Testis (tissue), 3 donors: ENCODE data around the gene GRAMD1B. TPM values are rescaled to one million over a fixed set of nuclear protein-coding genes. Genes with fewer than 3 reads are reported as not detected.

Source experiments
- DNase-seq: peaks from one replicate; pipeline ENCODE4 v3.0.0-alpha.2; 2019
- H3K27ac ChIP-seq, 2 donors: fragments of 200-600 bp; sonication (generic); one replicate each; pipeline ENCODE4 v1.5.1; 2019
- H3K27me3 ChIP-seq: fragments of 200-600 bp; sonication (generic); one replicate; pipeline ENCODE4 v1.5.1; 2019
- H3K36me3 ChIP-seq: fragments of 200-600 bp; sonication (generic); one replicate; pipeline ENCODE4 v1.5.1; 2017; ENCODE audit warnings: low read depth; ENCODE audit errors: missing control alignments
- H3K4me1 ChIP-seq: fragments of 200-600 bp; sonication (generic); one replicate; pipeline ENCODE4 v1.5.1; 2019
- H3K4me3 ChIP-seq, 2 donors: fragments of 200-600 bp; sonication (generic); one replicate each; pipeline ENCODE4 v1.5.1; 2017 to 2019
- H3K9me3 ChIP-seq: fragments of 200-600 bp; sonication (generic); one replicate; pipeline ENCODE4 v1.5.1; 2017
- CTCF ChIP-seq, 3 experiments: fragments of 450-650 bp in 2 of 3; fragments of 200-600 bp in 1 of 3; sonication (generic) in 1 of 3; IDR thresholded peaks; one replicate each; pipeline ENCODE4 v1.5.1; 2016 to 2019; ENCODE audit warnings: antibody characterized with exemption in 3 of 3, mild to moderate bottlenecking in 2 of 3, moderate library complexity in 1 of 3
- POLR2A ChIP-seq: fragments of 450-650 bp; IDR thresholded peaks from one replicate; pipeline ENCODE4 v1.6.1; 2017; ENCODE audit warnings: antibody characterized with exemption, mild to moderate bottlenecking, moderate library complexity
- WGBS, 2 donors: methylation state at CpG; one replicate each; pipeline ENCODE4 v1.1.5; 2018; 5-methylcytosine and 5-hydroxymethylcytosine counted together
- intact Hi-C: fragments of 100-400 bp; cut with DNase I; formaldehyde crosslinking; loops from one replicate; pipeline ENCODE4 v1.15.1; 2023; ENCODE audit warnings: low total_unique reads
- polyA plus RNA-seq: library from polyadenylated mRNA; stranded (reverse); fragments of 350-450 nt; fragmentation: Illumina TruSeq; extraction: RNeasy Lipid Tissue Mini Kit (QIAGEN cat#74804); gene quantifications from one replicate; pipeline ENCODE4 v1.2.3, GENCODE V29; 2014; ENCODE audit warnings: low read depth, low replicate concordance; ENCODE audit not compliant: insufficient read depth
- total RNA-seq, 2 donors: library from RNA; depleted of rRNA; stranded (reverse); fragments of >200 nt; gene quantifications; one replicate each; pipeline ENCODE4 v1.2.3, GENCODE V29; 2016

Gene GRAMD1B
- total and polyA plus RNA-seq, 3 donors from 2014 or later: 48.1 to 78.9 (median 48.9) TPM

GRCh38 chr11:123608371-123608770 is 178.3 kb downstream of the GRAMD1B start:
- TF ChIP-seq POLR2A (no peak), CTCF (IDR thresholded peaks at IDR 0.05) (no peak)
- intact Hi-C loops: no loop called here
- no peaks in the 10 kb centered on the region for H3K4me1 ChIP-seq
- H3K4me3 ChIP-seq: no peak overlapping the region
- WGBS, 2 donors: 89 to 94% methylated on average over 8 to 9 of the region's 9 CpGs
- H3K9me3 ChIP-seq: no peaks in the 10 kb centered on the region
- DNase-seq: no peak
- no peak overlapping the region for H3K27ac ChIP-seq
- no peaks in the 10 kb centered on the region for H3K36me3 ChIP-seq
- no peaks in the 10 kb centered on the region for H3K27me3 ChIP-seq

- 78 to 91% methylated on average over 5 to 8 of the region's 8 CpGs for WGBS, 2 donors
- intact Hi-C loops: no loop called here
- no peaks in the 10 kb centered on the region for H3K36me3 ChIP-seq
- H3K9me3 ChIP-seq: no peaks in the 10 kb centered on the region
- TF ChIP-seq POLR2A: no peak
- no peak for TF ChIP-seq CTCF (IDR thresholded peaks at IDR 0.05)
- H3K4me1 ChIP-seq: no peaks in the 10 kb centered on the region
- no peak overlapping the region for H3K4me3 ChIP-seq
- no peak for DNase-seq
- H3K27me3 ChIP-seq: no peaks in the 10 kb centered on the region
- no peak overlapping the region for H3K27ac ChIP-seq
Measured at GRCh38 chr11:123608945-123609344, 178.9 kb downstream of the GRAMD1B start.

DNA sequence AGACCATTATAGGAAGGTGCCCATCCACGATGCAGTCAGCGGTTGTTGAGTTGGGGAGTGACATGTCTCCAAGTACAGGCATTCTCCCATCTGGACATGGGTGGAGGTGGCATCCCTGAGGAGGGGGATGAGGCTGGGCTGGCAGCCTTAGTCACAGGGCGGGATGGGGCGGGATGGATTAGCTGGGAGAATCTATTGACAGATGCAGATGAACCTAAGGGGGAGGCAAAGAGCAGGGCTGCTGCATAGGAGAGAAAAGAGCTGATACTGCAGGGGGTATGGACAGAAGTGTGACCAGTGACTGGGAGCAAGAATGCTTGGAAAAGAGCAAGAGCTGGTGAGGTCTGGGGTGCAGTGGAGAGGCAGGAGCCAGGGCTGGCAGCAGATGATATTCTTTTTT is 181.6 kb downstream of the GRAMD1B start:
- no peak overlapping the region for H3K4me3 ChIP-seq
- intact Hi-C loops: no loop called here
- H3K9me3 ChIP-seq: no peaks in the 10 kb centered on the region
- H3K27ac ChIP-seq: no peak overlapping the region
- 95% methylated on average over 4 of the region's 4 CpGs for WGBS, 2 donors
- no peaks in the 10 kb centered on the region for H3K27me3 ChIP-seq
- DNase-seq: no peak
- TF ChIP-seq CTCF (IDR thresholded peaks at IDR 0.05) (no peak), POLR2A (no peak)
- H3K36me3 ChIP-seq: no peaks in the 10 kb centered on the region
- H3K4me1 ChIP-seq: no peaks in the 10 kb centered on the region

DNA sequence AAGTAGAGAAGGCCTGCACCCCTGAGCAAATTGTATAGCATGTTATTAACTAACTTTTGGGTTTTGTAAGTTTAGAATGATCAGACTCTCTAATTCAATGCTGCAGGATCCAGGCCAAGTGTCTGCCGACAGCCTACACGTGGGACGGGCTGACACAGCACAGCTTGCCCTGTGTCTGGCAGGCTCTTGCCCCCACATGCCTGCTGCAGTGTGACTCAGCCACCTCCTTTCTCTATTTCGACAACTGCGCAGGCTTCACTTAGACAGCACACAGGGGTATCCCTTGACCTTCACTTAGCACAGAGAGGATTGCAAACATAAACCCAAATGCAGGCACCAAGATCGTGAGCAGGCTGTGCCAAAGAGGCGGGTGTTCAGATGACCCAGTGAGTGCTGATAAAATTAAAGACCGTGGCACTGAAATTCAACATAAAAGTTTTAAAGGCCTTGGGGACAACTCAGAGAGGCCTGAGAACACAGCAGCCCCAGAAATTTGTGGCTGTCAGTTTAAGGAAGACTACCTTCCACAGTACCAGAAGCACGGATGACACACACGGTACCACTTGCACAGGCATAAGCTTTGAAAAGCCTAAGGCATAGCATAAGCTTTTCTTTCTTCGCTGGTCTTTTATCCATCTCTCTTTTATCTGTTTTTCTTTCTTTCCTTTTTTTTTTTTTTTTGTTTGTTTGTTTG is 186.6 kb downstream of the GRAMD1B start:
- H3K36me3 ChIP-seq: no peaks in the 10 kb centered on the region
- no peaks in the 10 kb centered on the region for H3K4me1 ChIP-seq
- H3K4me3 ChIP-seq: no peak overlapping the region
- H3K27ac ChIP-seq: no peak overlapping the region
- H3K27me3 ChIP-seq: no peaks in the 10 kb centered on the region
- no peaks in the 10 kb centered on the region for H3K9me3 ChIP-seq
- 53 to 71% methylated on average over 11 of the region's 11 CpGs for WGBS, 2 donors
- intact Hi-C loops: no loop called here
- DNase-seq: peak; percentile 63
- TF ChIP-seq POLR2A: no peak
- no peak for TF ChIP-seq CTCF (IDR thresholded peaks at IDR 0.05)

- no peak for DNase-seq
- Histone ChIP-seq H3K4me3 (no peak overlapping the region), H3K4me1 (no peaks in the 10 kb centered on the region), H3K9me3 (no peaks in the 10 kb centered on the region), H3K27ac (no peak overlapping the region), H3K36me3 (no peaks in the 10 kb centered on the region), H3K27me3 (no peaks in the 10 kb centered on the region)
- intact Hi-C loops: no loop called here
- TF ChIP-seq POLR2A: no peak
- WGBS, 2 donors: 89 to 93% methylated on average over 9 of the region's 9 CpGs
Measured at GRCh38 chr11:123622576-123622975, 192.5 kb downstream of the GRAMD1B start.
